OCI-LY7 (cell line): ENCODE data around the gene ARL4D.

Experiments used
- EZH2phosphoT487 ChIP-seq: fragments of 200-600 bp; sonication (generic); IDR thresholded peaks from 2 replicates; pipeline ENCODE4 v1.6.1; 2018; ENCODE audit warnings: low read depth, borderline replicate concordance, mild to moderate bottlenecking, mixed run types, antibody characterized with exemption, low read length, moderate library complexity, mixed read lengths
- TF ChIP-seq, protein P1 (sequence below): fragments of 200-600 bp; sonication (generic); conservative IDR thresholded peaks from 2 replicates; pipeline ENCODE4 v1.5.1; 2014; ENCODE audit warnings: mild to moderate bottlenecking, antibody characterized with exemption, low read length, moderate library complexity, mixed read lengths

DNA sequence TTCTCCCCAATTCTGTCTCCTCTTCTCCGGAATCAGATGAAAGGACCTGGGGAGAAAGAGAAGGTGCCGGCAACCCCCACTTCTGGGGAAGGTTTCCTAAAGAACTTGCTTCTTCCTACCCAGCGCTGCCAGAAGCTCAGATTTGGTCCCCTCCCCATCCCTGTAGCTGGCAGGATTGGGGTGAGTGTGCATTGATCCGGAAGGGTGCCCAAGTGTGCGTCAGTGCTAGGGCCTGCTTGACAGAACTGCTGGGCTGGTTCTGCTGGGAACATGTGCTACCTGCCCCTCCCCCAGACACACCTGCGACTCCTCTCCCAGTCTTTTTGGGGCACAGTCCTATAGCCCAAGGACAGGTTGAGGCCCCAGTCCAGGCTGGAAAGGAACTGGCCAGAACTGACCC is 3.3 kb downstream of the ARL4D start:
- TF ChIP-seq, protein P1, sequence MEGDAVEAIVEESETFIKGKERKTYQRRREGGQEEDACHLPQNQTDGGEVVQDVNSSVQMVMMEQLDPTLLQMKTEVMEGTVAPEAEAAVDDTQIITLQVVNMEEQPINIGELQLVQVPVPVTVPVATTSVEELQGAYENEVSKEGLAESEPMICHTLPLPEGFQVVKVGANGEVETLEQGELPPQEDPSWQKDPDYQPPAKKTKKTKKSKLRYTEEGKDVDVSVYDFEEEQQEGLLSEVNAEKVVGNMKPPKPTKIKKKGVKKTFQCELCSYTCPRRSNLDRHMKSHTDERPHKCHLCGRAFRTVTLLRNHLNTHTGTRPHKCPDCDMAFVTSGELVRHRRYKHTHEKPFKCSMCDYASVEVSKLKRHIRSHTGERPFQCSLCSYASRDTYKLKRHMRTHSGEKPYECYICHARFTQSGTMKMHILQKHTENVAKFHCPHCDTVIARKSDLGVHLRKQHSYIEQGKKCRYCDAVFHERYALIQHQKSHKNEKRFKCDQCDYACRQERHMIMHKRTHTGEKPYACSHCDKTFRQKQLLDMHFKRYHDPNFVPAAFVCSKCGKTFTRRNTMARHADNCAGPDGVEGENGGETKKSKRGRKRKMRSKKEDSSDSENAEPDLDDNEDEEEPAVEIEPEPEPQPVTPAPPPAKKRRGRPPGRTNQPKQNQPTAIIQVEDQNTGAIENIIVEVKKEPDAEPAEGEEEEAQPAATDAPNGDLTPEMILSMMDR, result no peak
- TF ChIP-seq EZH2phosphoT487, result no peak
